GM19240 (cell line): ENCODE data around the gene CLEC12A.

Experiments
- DNase-seq: peaks from one replicate; pipeline ENCODE4 v3.0.0; 2011; ENCODE audit warnings: low spot score; ENCODE audit not compliant: insufficient read length

Gene CLEC12A

DNA sequence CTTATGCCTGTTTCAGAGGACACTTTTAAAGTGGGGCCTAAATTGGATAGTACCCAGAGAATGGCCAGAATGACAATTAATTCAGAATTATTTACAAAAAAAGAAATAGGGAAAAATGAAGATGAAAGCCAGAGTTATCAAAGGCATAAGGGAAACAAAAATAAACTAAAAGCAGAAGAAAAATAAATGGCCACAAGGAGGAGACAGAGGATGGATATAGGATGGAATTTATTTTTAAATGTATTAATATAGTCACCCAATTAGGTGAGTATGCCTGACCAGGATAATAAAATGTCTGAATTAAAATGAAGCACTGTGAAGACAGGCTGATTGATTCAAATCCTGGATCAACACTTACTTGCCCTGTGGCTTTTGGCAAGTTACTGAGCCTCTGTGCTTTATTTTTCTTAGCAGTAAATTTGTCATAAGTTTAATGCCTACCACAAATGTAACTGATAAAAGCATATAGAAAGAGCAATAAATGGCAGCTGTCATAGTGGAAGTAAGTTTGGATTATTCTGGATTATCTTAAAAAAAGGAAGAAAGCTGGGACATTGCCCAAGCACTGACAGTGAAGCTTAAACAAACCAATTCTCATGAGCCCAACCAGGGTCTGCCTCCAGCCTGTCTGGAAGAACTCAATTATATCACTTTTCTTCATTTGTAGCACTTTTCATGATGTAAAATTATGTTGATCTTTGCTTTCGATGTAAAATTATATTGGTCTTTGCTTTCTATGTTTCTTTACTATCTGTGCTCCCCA lies 62.8 kb downstream of the CLEC12A start:
- DNase-seq = no peak
